BE2C (cell line): ENCODE data around the gene SELE.

Experiments used
- DNase-seq: peaks from one replicate; pipeline ENCODE4 v3.0.0-alpha.2; 2020
- H3K27me3 ChIP-seq: fragments of 250-450 bp; sonication (Bioruptor Pico); 2 replicates; pipeline ENCODE4 v1.5.1; 2020; ENCODE audit warnings: mild to moderate bottlenecking
- H3K36me3 ChIP-seq: fragments of 250-450 bp; sonication (Bioruptor Pico); 2 replicates; pipeline ENCODE4 v1.5.1; 2020; ENCODE audit warnings: mild to moderate bottlenecking
- H3K4me1 ChIP-seq: fragments of 250-450 bp; sonication (Bioruptor Pico); 2 replicates; pipeline ENCODE4 v1.5.1; 2020
- H3K4me3 ChIP-seq: 2 replicates; pipeline ENCODE4 v1.5.1; 2011; ENCODE audit warnings: low read depth, low read length
- H3K9me3 ChIP-seq: fragments of 250-450 bp; sonication (Bioruptor Pico); 2 replicates; pipeline ENCODE4 v1.5.1; 2020
- CTCF ChIP-seq: IDR thresholded peaks from 2 replicates; pipeline ENCODE4 v1.5.1; 2012; ENCODE audit warnings: mild to moderate bottlenecking, low read depth, low read length

Gene SELE

GRCh38 chr1:169746550-169746949 lies 12.7 kb upstream of the SELE start:
- TF ChIP-seq CTCF, result no peak
- Histone ChIP-seq H3K4me3 (no peak overlapping the region), H3K9me3 (no peaks in the 10 kb centered on the region), H3K36me3 (no peaks in the 10 kb centered on the region), H3K27me3 (peaks cover under 1% of the 10 kb centered on the region; the same call in 1 of the 2 replicates), H3K4me1 (no peaks in the 10 kb centered on the region)
- DNase-seq, result no peak

GRCh38 chr1:169745015-169745861 lies 11.4 kb upstream of the SELE start:
- no peak for DNase-seq
- Histone ChIP-seq H3K27me3 (peaks cover 5% of the 10 kb centered on the region), H3K9me3 (no peaks in the 10 kb centered on the region), H3K4me1 (no peaks in the 10 kb centered on the region), H3K36me3 (no peaks in the 10 kb centered on the region), H3K4me3 (no peak overlapping the region)
- no peak for TF ChIP-seq CTCF

- Histone ChIP-seq H3K4me3 (no peak overlapping the region), H3K36me3 (no peaks in the 10 kb centered on the region), H3K9me3 (no peaks in the 10 kb centered on the region), H3K27me3 (peaks cover 16% of the 10 kb centered on the region), H3K4me1 (no peaks in the 10 kb centered on the region)
- no peak for DNase-seq
- no peak for TF ChIP-seq CTCF
Measured at GRCh38 chr1:169741666-169742394, 8.0 kb upstream of the SELE start.

GRCh38 chr1:169739980-169740379 lies 6.1 kb upstream of the SELE start:
- no peak for TF ChIP-seq CTCF
- DNase-seq, result no peak
- no peaks in the 10 kb centered on the region for H3K4me1 ChIP-seq
- no peaks in the 10 kb centered on the region for H3K36me3 ChIP-seq
- H3K4me3 ChIP-seq, result no peak overlapping the region
- peaks cover 16% of the 10 kb centered on the region for H3K27me3 ChIP-seq
- no peaks in the 10 kb centered on the region for H3K9me3 ChIP-seq

- TF ChIP-seq CTCF, result no peak
Measured at GRCh38 chr1:169731446-169731845, 2.4 kb downstream of the SELE start.

GRCh38 chr1:169729991-169730390 lies 3.9 kb downstream of the SELE start:
- Histone ChIP-seq H3K36me3 (no peaks in the 10 kb centered on the region), H3K9me3 (no peaks in the 10 kb centered on the region), H3K4me1 (no peaks in the 10 kb centered on the region), H3K27me3 (peaks cover 22% of the 10 kb centered on the region), H3K4me3 (no peak overlapping the region)
- no peak for DNase-seq
- TF ChIP-seq CTCF, result no peak

More at GRCh38 chr1:169731446-169731845, 2.4 kb downstream of the SELE start:
- Histone ChIP-seq H3K9me3 (no peaks in the 10 kb centered on the region), H3K36me3 (no peaks in the 10 kb centered on the region), H3K4me3 (no peak overlapping the region), H3K27me3 (peaks cover 12% of the 10 kb centered on the region), H3K4me1 (no peaks in the 10 kb centered on the region)
- no peak for DNase-seq
